ENCODE data around the gene SLC51B.
A peak's percentile ranks its signal among the peaks of the same experiment; 100 is the strongest.
"Not testable (repeated sequence)": the region's sequence is repeated elsewhere in the genome, so short reads cannot be mapped to it uniquely, and the experiment has no call there.

SLC51B gene

DNA sequence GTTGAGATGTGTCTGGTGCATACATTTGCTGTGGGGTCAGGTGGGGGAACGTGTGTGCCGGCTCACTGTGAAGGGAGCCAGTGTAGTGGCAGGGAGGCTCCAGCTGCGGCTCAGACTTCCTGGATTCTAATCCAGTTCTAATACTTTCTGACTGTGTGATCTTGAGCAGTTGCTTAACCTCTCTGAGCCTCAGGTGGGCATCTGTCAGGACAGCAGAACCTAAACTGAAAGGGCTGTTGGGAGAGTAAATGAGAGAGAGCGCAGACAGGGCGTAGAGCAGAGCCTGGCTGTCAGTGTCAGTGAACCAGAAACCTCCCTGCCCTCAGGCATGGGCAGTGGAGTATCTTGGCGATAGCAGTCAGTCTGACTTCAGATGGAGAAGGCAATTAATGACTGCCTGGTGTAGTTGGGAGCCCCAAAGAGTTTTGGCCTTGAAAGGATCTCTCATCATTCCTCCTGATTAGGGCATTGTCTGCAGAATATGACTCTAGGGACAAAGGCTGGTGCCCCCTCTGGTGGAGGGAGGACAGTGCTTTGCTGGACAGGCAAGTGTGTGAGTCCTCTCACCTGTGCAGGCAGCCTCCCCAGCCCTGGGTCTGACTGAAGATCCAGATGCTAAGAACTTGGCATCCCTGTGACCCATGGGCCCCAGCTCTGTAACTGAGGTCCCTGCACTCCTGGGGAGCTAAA is 40.9 kb downstream of the SLC51B start:
- DNase-seq, result no peak

DNA sequence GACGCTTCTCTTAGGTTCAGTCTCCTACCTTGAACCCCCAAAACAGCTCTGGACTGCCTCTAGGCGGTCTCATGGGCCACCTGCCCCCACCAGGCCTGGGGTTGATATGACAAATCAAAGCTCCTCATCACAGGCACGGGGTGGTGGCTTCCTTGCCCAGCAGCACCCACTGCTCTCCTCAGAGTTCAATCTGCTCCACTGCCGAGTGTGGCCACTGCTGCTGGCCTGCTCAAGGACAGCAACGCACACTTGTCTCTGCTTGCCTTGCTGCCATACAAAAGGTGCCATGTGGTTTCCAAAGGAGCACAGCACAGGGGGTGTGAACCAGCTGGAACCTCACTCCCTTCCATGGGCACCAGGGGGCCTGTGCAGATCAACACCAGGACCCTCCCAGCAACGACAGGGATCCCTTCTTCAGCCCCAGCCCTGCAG is 41.5 kb downstream of the SLC51B start:
- no peak for DNase-seq

DNA sequence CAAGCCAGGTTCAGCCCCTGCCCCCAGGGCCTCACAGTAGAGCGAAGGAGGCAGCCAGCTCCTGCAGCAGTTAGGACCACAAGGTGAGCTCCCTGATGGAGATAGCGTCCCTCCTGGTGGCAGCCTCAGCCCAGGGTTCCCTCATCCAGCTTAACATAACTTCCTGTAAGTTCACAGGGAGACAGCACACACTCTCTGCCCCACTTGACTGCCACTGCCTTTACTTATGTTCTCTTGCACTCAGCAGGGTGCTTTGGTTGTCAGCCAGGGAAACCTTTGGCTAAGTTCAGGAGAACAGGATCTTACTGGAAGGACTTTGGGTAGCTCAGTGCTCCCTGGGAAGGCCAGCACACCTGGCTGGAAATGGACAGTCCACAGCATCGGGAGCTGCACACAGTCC is 42.2 kb downstream of the SLC51B start:
- no peak for DNase-seq

DNA sequence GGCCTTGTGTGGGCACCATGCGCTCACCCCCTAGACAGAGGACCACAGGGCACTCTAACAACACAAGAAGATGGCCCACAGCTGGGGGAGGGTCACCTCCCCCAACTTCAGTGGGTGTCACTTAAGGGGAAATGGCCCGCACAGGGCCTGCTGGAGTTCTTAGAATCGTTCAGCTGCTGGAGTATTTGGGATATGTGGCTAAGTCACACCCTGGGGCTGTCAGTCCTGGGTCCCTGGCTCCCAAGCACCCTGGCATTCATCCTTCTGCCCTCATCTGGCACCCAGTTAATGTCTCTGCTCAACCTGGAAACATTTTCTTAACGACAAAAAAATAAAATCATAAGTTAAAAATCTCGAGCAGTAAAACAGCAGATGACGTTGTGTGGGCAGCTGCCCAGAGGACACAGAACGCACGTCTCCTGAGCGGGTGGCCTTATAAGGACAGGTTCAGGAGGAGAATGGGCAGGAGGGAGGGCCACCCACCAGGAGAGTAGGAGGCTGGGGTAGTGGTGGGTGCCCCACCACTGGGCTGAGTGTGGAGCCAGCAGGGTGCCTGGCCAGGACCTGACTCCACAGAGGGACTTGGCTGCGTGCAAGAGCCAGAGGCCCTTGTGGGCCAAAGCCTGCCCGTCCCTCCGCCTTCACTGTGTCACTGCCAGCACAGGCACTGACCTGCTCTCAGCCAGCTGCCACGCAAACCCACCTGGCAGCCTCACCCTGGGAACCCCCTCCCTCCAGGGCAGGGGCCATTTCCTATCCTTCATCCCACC is 42.9 kb downstream of the SLC51B start:
- no peak for DNase-seq

DNA sequence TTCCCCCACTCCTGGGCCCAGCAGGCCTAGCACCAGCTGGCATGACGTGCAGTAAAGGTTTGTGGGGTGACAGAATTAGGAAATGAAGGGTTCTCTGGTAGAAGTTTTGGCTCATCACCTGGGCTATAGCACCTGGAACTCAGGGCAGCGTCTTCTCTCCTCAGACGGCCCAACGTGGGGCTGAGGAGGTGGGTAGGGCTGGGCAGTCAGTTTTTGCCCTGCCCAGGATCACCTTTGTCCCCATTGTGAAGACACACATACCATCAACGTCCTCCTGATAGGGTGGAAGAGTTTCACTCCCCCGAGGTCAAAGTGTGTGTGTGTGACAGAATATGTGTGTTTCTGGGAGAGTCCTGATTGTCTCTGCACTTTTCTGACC is 43.4 kb downstream of the SLC51B start:
- DNase-seq, result no peak

DNA sequence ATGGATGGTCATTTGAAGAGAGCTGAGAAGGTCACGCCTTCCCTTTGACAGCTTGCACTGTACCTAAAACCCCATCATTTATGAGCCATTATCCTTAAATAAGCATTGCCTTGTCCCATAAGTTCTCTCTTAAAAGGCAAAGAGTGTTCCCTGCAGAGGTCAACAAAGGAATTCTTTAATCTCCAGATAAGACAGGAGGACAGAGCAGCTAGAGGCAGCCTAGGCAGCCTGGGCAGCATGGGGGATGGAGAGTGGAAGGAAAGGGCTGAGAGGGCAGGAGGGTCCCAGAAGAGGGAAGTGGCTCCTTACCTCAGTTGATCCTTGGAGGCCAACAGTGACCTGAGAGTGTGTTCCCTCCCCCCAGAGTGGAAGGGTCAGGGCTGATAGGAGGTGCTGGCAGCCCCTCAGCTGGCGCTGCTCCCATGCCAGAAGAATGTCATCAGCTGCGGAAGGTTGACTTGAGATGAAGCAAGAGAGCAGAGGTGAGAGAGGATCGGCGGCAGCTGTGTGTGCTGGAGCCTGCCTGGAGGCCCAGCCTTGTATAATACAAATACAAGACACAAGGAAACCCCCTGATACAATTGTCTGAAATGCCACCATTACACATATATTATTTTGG is 44.1 kb downstream of the SLC51B start:
- DNase-seq, result no peak

DNA sequence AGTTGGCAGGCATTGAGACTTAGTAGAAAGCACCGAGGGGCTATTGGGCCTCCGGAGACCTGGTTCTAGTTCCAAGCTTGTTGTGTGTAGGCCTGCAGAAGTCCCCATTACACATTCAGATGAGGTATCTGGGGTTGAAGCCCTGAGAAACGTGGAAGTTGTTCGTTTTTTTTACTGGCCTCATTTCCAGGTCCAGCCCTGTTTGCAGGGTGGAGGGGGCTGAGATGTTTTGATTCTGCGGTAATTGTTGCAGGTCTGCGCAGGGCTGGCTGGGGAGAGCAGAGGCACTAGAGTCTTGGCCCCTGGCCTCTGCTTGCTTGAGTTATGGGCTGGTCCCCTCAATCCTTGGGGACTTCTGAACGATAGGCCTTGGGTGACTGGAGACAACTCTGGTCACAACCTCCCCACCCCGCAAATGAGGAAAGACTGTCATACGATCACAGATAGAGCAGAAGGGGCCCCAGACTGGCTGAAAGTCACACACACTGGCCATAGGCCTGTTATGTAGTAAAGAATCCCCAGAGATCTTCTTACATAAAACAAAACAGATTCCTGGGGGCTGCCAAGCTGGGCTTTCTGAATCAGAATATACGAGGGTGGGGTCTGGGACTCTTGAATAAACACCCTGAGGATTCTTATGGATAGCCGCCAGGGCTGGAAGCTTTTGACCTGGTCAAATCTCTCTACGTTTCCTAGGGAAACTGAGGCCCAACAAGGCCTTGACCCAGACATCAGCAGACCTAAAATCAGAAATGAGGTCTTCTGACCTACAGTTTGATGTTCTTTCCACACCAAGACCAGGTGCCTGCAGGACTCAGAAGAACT is 47.0 kb downstream of the SLC51B start:
- DNase-seq, result no peak

DNA sequence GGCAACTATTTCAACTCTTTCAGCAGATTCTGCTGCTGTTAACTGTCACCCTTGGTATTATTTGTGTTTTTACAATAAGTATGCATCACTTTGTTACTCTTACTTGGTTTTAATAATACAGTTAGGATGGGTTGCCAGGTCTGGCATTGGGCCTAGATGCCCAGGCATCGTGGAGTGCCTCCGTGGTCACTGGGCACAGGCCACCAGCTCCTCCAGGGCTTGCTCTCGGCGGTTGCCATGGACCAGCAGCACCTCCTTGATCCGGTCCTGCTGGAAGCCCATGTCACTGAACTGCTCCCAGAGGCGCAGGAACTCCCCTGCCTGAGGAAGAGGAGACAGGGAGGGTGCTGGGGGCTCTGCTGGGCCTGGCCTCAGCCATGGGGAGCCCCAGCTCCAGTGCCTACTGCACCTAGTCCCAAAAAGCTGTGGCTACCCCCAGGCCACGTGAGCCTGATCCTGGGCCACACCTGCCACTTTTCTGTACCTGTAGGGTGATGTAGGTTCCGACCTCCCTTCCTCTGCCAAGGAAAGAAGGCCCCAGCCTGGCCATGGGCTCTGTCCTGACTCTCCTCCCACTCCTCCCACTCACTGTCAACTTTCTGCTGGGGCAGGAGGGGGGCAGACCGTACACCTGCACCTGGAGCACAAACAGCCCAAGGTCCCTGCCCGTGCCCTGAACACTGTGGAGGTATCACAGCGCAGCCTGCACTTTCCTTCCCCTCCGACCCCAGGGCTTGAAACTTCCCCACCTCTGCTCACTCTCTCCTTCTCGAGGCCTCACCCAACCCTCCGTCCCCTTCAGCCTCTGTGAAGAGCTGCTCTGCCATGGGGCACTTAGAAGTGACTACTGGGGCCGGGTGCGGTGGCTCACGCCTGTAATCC is 48.0 kb downstream of the SLC51B start:
- DNase-seq, result no peak

DNA sequence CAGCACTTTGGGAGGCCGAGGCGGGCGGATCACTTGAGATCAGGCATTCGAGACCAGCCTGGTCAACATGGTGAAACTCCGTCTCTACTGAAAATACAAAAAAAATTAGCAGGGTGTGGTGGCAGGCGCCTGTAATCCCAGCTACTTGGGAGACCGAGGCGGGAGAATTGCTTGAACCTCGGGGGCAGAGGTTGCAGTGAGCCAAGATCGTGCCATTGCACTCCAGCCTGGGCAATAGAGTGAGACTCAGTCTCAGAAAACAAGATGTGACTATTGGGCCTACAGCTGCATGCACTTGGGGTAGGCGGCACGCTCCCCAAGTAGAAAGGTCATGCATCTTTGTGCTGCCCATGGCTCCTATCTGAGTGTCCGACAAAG is 48.6 kb downstream of the SLC51B start:
- not testable (repeated sequence) for DNase-seq

DNA sequence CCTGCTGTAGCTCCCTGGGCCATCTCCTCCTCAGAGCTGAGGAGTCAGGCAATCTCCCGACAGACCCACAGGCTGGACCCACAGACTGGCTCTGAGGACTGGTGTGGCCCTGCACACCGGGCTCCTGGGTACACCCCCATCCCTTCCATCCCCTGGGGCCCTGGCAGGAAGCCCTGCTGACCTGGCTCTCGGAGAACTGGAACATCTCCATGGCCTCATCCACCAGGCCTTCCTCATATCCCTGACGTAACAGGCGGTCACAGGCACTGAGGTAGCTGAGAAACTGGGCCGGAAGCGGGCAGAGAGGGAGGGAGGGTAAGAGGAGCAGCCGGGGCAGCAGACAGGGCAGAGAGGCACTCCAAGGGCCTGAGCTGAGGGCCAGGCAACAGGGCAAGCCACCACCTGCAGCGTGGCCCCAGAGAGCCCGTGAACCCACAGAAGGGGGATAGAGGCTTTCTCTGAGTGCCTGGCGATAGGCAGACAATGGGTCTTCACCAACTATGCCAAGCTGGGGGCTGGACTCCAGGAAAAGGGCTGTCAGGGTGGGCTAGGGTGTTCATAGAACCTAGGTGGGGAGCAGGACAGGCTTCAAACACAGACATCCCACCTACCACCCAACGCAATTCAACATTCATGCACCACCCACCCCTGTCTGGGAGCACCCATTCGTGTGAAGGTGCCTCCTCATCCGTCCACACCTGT is 49.3 kb downstream of the SLC51B start:
- no peak for DNase-seq

DNA sequence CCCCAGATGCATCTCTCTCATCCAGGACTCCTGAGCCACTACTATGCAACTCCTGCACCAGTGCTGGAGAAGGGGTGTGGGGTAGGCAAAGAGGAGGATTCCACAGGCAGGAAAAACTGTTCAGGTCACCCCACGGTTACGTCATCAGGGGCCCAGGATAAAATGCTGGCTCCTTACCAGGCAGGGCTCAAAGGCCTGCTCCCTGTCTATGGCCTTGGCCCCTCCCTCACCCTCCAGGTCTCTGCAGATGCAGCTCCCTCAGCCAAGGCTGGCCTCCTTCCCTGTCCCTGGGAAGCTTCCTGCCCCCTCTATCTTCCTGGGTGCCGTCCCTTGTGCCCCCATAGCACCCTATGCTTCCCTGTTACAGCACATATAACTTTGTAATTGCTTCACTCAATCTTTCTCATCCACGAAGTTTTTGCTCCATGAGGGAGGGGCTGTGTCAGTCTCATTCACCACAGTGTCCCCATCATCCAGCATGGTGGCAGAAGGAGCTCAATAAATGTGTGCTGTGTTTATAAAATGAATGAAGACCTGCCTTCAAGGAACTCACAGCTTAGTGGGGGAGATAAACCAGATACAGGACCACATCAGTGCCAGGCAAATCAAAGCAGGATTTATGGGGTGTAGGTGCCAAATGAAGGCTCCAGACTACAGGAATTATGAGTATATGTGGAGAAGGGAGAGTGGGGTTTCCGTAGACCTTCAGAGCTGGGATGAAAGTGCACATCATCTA is 50.0 kb downstream of the SLC51B start:
- no peak for DNase-seq

DNA sequence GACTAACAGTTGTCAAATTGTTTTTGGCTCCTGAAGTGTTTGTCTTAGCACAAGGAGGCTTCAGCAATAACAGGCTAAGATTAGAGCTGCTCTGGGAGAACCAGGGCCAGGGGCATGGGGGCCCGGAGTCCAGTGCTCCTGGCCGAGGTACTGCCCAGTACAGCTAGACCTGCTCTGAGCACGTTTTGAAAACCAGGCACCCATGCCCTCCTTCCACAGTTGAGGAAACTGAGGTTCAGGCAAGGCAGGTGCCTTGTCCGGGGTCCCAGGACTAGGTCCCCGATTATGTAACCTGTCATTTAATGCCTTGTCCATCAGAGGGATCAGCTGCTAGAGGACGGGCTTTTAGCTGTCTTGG is 50.5 kb downstream of the SLC51B start:
- no peak for DNase-seq

DNA sequence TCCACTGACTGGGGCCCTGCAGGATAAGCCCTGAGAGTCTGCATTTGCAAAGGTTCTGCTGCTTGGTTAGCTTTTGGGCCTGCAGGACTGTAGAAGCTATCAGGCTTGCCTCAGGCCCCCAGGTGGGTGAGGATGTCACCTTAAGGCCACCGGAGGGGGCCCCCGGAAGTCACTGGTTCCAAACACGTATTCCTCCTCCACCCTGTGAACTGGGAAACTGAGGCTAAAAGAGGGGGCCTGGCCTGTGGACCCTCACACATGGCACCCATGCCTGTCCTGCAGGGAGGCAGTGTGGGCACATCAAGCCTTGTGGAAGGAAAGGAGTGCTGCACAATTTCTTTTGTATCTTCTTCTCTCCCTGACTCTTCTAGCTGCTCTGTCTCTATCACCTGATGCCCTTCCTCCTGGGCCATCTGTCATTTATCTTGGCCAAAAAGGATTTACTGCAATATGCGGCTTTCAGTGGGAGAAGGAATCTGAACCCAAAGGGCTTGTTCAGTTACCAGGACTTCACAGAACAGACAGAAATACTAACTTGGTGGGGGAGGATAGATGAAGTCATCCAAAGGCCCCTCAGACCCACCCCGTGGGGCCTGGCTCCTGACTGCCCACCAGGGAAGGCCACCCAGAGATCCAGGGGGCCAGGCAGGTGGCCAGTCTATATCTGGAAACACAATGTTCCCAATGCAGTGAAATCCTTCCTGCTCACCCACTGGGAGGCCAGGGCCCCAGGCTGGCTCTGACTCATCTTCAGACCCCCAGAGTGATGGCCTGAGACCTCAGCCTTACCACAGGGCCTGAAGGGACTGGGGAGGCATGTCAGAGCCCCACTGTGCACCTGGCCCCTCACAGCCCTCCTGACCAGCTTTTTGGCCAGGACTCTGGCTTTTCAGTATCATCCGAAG is 51.5 kb downstream of the SLC51B start:
- DNase-seq, result no peak

DNA sequence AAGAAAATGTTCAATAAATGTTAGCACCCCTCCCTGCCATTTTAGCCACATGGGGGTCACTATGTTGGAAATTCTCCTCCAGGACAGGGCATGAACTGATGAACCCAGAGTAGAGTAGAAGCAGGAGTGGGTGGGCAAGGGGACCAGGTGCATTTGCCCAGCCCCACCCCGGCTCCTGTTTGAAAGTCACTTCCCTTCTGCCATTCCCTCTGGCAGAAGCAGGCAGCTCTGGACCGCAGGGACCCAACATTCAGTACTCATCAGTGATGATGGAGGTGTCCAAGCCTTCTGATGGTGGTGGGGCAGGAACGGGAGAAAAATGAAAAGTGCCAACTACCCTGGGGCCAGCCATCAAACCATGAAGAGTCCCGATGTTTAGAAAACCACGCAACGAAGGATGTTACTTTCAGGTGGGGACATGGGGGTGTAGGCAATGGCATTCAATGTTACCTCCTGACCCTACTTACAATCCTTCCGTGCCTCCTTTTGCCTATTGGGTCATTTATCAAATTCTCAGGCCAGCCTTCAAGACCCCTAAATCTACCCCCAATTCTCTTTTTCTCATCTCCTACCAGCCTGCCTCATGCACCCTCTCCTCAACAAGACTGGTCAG is 52.6 kb downstream of the SLC51B start:
- no peak for DNase-seq

DNA sequence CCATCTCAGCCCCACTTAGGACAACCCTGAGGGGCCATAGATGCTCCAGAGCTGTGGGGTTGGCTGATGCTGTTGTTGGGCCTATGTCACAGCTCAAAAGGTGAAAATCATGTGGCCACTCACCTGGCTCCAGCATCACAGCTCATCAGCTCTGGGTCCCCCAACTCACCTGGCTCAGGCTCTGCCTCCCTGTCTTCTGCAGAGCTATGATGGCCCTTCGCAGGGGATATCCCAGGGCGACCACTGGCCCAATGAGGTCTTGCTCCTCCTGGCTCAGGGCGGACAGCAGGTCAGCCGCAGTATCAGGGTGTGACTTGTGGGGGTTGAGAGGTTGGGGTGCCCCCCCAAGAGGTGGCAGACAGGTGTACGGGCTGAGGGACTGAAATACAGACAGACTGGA is 54.1 kb downstream of the SLC51B start:
- no peak for DNase-seq

DNA sequence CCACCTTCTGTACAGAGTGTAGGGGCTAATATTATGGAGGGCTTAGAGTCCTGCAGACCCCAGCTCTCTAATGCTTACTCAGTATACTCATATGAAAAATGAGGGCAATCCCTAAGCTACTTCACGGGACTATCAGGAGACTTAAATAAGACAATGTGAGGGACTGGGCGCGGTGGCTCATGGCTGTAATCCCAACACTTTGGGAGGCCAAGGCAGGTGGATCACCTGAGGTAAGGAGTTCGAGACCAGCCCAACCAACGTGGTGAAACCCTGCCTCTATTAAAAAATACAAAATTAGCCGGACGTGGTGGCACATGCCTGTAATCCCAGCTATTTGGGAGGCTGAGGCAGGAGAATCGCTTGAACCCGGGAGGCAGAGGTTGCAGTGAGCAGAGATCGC is 54.6 kb downstream of the SLC51B start:
- not testable (repeated sequence) for DNase-seq

DNA sequence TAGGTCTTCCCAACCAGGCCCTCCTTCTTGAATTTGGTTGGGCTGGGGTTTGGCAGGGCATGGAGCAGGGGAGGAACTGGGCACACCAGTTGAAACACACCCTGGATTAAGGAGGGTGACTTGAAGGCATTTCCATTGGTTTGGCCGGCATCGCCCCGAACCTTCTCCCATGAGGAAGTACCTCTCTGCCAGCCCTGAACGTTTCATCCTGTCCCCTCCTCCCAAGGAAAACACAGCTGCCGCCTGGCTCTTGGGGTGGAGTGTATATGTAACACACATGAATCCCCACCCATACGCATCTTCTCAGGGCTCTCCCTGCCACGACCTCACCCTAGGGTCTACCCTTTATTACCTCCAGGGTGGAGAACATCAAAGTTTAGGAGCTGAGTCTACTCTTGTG is 55.3 kb downstream of the SLC51B start:
- DNase-seq, result no peak

DNA sequence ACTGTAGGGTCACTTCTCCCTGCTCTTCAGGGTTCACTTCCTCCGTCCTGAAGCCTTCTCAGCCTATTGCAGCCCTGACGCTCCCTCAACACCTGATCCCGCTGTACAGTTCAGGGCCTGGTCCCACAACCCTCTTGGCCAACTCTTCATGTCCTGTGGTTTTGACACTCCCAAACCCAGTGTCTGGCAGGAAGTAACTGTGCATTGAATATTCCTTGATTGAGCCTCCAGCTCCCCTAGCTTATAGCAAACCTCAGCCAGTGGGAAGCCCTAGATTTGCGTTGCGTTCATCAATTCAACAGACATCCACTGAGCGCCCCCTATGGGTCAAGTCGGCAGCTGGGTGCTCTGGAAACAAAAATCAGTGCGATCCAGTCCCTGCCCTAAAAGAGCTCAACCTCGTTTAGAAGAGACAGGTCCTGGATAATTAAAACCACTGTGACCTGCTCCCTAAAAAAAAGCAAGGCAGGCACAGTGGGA is 56.3 kb downstream of the SLC51B start:
- peak; percentile 46 to 48 for DNase-seq
